Right kidney (tissue), 1 donor: ENCODE data around the gene MYOZ3.
A peak's percentile ranks its signal among the peaks of the same experiment; 100 is the strongest.

Experiments
- DNase-seq: peaks from one replicate; pipeline ENCODE4 v3.0.0-alpha.2; 2016

The MYOZ3 gene

DNA sequence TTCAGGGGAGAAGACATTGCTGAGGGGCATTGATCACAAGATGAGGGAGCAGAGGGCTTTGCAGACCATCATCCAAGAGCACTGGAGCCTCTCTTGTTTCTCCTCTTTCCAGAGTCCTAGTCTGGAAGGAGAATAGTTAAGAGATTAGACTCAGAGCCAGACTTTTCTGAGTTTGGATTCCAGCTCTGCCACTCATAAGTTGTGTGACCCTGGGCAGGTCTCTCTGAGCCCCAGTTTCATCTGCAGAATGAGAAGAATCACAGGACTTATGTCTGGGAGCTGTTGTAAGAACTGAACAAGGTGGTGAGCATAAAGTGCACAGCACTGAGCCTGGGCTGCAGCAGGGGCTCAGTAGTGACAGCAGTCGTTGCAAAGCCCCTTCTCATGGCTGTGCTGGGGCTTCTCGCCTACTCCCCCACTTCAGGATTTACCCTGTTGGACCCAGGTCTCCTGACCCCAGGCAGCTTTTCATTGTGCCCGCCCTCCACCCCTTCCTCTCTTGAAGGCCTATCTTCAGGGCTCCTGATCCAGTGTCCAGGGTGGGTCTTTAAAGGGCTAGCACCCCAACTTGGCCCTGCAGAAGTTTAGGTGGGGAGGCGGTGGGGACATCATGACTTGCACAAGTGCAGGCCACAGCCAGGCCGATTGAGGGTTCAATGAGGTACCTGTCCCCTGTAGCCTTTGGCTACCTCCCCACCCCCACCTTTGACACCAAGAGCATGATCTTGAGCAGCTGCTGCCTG is 19.1 kb upstream of the MYOZ3 start:
- DNase-seq, result no peak

DNA sequence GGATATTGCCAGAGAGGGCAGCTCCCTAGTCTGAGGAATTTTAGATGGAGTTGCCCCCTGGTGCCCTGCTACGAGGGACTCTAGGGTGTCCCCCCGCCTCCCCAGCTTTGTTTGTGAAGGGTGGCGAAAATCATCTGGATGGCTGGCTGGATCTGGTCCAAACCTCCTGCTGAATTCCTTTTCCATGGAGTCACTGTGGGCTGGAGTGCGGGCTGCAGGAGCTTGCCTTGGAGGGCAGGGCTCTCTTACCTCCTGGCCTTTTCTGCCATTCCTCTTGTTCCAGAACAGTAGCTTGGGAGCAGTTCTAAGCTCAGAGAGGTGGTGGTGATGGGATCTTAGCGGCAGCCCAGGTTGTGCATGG is 18.5 kb upstream of the MYOZ3 start:
- DNase-seq, result no peak

DNA sequence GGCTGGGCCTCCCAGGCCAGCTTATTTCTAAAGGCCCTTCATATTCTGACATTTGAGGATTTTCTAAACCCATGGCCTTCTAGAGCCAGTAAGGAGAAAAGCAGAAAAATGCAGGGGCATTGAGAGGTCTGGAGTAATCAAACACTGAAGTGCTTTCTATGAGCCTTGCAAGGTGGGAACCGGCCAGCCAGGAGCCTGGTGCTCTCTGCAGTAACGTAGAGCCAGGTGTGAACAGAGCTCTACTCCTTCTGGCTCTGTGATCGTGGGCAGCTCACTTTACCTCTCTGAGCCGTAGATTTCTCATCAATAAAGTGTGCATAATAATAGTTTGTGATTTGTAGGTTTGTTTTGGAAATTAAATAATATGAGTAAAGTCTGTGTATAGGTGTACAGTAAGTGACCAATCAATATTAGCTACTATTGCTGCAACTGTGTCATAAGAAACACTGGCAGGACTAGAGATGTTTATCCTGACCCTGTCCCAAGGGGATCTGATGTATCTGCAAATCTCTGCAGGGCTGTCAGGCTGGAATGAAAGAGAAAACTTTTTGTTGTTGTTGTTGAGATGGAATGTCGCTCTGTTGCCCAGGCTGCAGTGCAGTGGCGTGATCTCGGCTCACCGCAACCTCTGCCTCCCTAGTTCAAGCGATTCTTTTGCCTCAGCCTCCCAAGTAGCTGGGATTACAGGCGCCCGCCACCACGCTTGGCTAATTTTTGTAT is 17.9 kb upstream of the MYOZ3 start:
- no peak for DNase-seq

DNA sequence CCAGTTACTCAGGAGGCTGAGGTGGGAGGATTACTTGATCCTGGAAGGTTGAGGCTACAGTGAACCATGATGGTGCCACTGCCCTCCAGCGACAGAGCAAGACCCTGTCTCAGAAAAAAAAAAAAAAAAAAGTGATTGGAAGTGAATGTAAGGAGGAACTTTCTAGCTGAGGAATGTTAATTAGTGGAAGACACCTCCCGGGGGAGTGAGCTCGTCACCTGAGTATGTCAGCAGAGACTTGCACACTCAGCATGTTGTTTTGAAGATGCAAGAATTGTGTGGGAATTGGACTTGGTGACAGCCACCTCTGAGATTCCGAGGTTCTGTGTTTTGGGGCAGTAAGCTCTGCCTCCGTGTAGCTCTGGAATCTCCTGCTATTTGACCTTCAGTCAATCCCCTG is 17.0 kb upstream of the MYOZ3 start:
- DNase-seq, result no peak

DNA sequence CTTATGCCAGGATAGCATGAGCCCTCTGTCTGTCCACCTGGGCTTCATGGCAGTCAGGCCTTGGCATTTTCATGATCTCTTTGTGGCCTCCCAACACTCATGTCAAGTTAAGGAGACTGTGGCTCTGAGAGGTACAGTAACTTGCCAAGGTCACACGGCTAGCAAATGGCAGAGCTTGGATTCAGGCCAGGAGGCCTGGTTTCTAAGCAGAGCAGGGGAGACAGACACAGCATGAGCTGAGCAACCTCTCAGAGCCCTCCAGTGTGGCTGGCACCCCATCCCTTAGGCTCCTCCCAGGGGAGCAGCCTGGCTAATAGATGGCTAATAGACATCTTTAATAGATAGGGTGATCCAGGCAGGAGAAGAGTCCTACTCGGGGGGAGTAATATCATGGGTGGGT is 16.5 kb upstream of the MYOZ3 start:
- no peak for DNase-seq

DNA sequence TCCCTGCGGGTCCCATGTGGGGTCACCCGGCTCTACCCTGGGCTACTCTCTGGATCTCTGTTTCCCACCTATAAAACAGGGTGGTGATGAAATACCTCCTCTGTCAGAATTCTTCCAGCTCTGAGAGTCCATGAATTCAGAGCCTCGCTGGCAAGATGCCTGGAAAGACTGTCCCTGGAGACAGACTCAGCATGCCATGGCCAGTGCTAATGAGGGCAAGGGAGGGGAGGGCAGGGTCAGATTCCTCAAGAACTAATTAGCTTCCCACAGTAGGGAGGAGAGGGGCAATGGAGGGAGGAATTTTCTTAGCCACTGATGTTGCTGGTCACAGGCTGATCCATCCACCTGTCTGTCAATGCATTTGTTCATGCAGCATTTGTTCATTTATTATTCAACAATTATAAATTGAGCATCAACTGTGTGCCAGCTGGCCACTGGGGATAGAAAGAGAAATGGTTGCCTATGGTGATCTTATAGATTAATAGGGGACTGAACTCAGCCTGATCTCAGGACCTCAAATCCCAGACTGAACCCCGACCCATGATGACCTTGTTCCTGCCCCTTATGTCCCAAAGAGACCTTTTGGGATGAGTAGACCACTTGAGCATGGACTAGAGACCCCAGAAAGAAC is 15.9 kb upstream of the MYOZ3 start:
- no peak for DNase-seq

DNA sequence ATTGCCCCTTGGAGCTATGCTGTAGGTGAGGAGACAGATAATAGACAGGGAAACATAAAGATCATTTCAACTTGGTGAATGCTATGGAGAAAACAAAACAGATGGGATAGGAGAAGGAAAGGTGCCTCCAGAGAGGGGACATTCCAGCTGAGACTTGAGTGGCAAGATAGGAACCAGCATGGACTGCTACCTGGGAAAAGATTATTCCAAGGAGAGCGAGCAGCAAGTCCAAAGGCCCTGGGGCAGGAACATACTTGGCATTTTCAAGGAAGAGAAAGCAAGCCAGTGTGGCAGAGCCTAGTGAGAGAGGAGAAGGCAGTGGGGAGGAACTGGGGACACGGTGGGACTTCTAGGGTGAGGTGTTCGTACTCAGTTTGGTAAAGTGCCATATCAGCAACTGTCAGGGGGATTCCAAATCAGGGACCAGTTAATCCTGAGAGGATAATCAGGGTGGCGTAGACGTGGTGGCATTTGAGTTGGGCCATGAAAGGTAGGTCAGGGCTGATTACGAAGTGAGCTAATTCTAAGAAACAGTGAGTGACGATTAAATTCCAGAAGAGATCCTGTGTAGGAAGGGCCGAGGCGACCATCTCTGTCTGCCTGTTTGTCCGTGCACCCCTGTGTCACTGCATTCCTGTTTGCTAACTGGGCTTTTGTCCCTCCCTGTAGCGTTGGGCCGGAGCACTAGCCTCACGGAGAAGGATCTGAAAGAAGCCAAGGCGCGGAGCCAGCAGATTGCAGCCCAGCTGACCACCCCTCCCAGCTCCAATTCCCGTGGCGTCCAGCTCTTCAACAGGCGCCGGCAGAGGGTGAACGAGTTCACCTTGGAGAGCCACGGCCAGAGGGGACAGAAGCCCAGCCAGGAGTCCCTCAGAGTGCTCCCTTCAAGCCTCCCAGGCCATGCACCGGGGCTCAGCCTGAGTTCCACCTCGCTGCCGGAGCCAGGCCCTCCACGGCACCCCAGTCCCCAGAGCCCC is 13.5 kb upstream of the MYOZ3 start:
- no peak for DNase-seq

DNA sequence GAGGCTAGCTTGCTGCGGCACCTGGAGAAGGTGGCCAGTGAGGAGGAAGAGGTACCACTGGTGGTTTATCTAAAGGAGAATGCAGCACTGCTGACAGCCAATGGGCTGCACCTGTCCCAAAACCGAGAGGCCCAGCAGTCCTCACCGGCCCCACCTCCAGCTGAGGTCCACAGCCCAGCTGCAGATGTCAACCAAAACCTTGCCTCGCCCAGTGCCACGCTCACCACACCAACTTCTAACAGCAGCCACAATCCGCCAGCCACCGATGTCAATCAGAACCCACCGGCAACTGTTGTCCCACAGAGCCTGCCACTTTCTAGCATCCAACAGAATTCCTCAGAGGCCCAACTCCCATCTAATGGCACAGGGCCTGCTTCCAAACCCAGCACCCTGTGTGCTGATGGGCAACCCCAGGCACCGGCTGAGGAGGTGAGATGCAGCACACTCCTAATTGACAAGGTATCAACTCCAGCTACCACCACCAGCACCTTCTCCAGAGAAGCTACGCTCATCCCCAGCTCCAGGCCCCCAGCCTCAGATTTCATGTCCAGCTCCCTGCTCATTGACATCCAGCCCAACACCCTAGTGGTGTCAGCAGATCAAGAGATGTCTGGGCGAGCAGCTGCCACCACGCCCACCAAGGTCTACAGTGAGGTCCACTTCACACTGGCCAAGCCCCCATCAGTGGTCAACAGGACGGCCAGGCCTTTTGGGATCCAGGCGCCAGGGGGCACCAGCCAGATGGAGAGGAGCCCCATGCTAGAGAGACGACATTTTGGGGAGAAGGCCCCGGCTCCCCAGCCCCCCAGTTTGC is 12.6 kb upstream of the MYOZ3 start:
- DNase-seq, result no peak

DNA sequence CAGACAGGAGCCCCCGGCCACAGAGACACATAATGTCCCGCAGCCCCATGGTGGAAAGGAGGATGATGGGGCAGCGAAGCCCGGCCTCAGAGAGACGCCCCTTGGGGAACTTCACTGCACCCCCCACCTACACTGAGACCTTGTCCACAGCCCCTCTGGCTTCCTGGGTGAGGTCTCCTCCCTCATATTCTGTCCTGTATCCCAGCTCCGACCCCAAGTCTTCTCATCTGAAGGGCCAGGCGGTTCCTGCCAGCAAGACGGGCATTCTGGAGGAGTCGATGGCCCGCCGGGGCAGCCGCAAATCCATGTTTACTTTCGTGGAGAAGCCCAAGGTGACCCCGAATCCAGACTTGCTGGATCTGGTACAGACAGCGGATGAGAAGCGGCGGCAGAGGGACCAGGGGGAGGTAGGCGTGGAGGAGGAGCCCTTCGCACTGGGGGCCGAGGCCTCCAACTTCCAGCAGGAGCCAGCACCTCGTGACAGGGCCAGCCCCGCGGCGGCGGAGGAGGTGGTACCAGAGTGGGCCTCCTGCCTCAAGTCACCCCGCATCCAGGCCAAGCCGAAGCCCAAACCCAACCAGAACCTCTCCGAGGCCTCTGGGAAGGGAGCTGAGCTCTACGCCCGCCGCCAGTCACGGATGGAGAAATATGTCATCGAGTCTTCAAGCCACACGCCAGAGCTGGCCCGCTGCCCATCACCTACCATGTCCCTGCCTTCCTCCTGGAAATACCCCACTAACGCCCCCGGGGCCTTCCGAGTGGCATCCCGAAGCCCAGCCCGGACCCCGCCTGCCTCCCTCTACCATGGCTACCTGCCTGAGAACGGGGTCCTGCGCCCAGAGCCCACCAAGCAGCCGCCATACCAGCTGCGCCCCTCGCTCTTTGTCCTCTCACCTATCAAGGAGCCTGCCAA is 11.7 kb upstream of the MYOZ3 start:
- no peak for DNase-seq

DNA sequence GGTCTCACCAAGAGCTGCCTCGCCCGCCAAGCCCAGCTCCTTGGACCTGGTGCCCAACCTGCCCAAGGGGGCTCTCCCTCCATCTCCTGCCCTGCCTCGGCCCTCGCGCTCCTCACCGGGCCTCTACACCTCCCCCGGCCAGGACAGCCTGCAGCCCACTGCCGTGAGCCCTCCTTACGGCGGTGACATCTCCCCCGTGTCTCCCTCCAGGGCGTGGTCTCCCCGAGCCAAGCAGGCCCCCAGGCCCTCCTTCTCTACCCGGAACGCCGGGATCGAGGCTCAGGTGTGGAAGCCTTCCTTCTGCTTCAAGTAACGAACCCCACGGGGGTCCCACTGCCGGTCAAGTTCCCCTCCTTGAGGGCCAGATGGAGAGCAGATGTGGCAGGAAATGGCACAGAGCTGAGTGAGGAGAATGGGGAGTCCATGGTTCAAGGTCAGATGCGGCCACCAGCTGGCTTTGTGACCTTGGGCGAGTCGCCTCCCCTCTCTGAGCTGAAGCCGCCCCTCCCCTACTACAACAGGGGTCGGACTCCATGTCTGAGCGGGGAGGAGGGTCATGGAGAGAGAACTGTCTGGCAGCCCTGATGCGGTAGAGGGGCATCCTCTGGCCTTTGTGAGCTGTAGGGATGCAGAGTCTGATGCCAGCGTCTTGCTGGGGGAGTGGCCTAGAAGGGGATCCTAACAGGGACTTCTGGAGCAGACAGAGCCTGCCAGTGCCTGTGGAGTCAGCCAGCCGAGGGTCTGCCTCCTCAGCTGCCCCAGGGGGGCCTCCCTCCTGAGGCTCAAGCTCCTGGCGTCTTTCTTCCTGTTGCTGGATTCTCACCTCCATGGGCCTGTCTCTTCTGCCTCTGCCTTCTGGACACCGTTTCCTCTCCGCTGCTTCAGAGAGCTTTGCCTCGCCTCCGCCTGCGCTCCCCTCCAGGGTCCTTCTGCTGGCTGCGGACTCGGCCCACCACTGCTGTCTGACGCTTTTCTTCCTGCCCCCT is 10.7 kb upstream of the MYOZ3 start:
- no peak for DNase-seq

DNA sequence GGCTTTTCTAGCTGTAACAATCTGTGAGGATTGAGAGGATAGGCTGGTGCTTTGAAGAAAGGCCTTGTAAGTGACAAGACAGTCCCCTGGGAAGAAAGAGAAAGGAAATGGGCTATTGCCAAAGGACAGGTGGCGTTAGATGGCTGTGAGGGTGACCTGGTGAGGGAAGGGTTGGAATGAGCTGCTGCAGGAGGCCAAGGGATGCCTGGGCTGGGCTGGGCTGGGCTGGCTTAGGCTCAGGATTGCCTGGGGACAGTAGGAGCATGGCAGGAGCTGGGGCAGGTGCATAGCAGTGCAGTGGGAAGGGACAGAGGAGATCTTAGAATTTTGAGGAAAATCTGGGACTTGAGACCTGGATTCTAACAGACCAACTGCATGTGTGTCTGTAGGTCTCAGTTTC is 9.7 kb upstream of the MYOZ3 start:
- DNase-seq, result no peak

DNA sequence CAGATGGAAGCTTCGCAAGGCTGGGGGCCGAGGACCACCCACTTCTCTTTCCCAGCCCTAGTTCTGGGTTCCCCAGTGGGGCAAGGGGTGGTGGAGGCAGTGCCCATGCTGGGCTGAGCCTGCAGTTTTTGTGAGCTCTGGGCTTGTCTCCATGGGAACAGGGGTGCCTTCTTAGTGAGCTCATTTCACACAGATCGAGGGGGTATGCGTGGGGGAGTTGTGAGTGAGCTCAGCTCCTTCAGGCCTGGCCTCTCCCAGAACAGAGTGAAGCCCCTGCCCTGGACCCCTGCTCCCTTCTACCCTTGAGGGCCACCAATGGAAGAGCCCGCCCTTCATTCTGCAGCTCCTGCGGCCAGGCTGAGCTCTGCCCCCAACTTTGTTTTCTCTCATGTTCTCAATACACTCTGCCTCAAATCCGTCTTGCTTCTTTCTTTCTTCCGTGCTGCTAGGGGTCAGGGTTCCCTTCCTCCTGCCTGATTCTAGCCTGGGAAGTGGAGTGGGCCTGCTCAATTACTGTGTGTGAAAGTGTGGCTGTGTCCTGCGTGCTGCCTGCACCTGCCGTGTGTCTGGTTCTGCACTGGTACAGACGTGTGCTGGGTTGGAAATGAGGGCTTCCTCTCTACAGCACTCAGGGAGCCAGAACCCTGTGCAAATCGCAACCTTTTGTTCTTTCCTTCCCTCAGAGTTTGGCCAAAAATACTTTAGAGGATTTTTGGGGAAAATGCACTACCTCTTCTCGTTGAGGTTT is 9.0 kb upstream of the MYOZ3 start:
- no peak for DNase-seq

DNA sequence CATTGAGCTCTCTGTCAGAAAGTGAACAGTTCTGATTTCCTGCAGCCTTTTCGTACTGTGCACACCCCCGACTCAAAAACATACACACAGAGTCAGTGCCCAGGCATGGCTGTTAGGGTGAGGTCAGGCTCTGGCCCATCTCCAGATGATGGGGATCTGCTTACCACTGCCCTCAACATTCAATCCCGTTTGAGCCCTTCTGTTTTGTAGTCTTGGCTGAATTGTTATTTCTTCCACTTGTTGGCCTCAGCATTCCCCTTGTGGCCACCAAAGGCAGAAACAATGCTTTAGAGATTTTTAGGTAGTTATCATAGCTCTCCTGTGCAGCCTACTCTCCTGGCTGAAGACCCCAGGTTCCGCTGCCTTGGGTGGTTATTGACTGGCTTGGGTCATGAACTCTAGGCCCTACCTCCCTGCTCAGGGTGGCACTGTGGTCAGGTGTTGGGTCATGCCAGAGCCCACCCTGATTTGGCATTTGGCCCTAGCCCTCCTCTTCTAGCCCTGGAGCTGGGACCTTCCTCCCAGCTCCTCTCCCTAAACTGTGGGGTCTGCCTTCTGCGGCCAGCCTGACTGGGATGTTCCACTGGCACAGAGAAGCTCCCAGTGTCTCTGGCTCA is 7.8 kb upstream of the MYOZ3 start:
- DNase-seq, result no peak

DNA sequence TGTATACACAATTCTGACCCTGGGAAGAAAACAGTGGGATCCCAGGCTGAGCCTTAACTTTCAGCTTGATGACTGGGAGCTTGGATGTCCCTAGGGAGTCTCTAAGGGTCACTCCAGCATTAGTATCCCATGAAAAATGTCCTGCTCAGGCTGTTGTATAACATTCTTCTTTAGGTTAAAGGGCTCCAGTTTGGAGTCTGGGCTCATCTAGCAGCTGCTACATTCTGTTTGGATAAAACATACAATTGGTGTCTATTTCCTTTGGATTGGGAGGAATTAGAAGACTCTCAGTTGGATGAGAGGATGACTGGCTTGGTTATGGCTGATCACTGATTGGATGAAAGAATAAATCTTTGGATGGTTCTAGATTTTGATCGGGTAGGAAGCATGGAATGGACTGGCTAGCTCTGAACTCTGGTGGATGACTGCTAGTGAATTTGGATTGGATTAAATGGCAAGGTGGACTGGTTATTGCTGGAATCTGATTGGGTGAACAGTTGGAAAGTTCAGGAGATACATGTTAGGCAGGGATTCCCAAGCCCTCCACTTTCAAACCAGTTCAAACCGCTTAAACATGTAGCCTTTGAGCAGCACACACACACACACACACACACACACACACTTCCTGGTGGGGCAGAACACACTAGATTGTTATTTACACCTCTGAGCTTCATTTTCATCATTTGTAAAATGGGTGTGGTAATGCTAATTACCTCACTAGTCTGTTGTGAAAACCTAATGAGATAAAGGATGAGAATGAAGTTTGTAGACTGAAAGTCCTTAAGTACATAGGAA is 7.1 kb upstream of the MYOZ3 start:
- no peak for DNase-seq

DNA sequence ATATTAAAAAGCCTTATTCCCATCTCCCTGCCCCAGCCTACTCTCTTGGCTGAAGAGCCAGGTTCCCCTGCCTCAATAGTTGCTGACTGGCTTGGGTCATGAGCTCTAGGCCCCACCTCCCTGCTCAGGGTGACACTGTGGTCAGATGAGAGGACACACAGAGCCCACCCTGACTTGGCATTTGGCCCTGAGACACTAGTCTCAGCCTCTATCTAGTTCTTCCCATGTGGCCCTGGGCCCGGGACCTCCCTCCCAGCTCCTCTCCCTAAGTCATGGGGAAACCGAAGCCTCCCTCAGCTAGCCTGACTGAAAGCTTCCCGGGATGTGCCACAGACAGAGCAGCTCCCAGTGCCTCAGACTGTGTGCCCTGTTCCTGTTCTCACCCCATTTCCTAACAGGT is 5.8 kb upstream of the MYOZ3 start:
- no peak for DNase-seq

DNA sequence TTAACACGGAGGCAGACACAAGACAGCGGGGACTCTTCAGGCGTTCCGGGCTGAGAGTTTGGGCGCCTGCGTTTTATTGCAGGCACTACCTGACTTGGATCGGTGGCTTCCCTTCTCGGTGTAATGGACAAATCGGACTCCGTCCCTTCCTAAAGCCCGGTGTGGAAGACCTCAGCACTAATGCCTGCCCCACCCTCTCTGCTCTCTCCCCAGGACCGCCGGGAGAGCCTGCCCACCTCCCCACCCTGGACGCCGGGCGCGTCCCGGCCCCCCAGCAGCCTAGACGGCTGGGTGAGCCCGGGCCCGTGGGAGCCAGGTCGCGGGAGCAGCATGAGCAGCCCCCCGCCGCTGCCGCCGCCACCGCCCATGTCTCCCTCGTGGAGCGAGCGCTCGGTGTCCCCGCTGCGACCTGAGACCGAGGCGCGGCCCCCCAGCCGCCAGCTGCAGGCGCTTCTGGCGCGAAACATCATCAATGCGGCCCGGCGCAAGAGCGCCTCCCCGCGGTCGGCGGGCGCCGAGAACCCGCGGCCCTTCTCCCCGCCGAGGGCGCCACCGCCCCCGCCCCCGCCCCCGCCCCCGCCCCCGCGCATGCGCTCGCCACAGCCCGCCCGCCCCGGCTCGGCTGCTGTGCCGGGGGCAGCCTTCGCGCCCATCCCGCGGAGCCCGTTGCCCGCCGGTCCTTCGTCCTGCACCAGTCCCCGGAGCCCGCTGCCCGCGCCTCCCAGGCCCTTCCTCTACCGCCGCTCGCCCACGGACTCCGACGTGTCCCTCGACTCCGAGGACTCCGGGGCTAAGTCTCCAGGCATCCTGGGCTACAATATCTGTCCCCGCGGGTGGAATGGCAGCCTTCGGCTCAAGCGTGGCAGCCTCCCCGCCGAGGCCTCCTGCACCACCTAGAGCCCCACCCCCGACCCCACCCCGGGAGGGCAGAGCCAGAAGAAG is 4.6 kb upstream of the MYOZ3 start:
- peak; percentile 85 for DNase-seq
